Neural cell (in vitro differentiated cells): ENCODE results near the gene FIBCD1. TPM values are rescaled to one million over a fixed set of nuclear protein-coding genes. Genes with fewer than 3 reads are reported as not detected.

Experiments
- H2AFZ ChIP-seq: fragments of 200-600, 300-800 bp; sonication (generic), shearing (Covaris generic); 2 replicates; pipeline ENCODE4 v1.6.0; 2014; ENCODE audit warnings: low read depth, mild to moderate bottlenecking, antibody characterized with exemption, low read length, moderate library complexity
- H3F3A ChIP-seq: fragments of 200-600 bp; shearing (Covaris generic); 2 replicates; pipeline ENCODE4 v1.6.1; 2016; ENCODE audit warnings: mild to moderate bottlenecking, moderate library complexity, mixed read lengths, antibody characterized with exemption, low read length; ENCODE audit not compliant: insufficient read depth, poor library complexity, severe bottlenecking
- H3K27ac ChIP-seq: fragments of 200-600, 300-800 bp; sonication (generic), shearing (Covaris generic); 2 replicates; pipeline ENCODE4 v1.5.1; 2014; ENCODE audit warnings: mild to moderate bottlenecking, low read length, moderate library complexity
- H3K27me3 ChIP-seq: fragments of 300-800, 200-600 bp; sonication (generic), shearing (Covaris generic); 2 replicates; pipeline ENCODE4 v1.6.0; 2014; ENCODE audit warnings: mild to moderate bottlenecking, low read depth, low read length, moderate library complexity; ENCODE audit not compliant: insufficient read depth
- H3K36me3 ChIP-seq: fragments of 300-800, 200-600 bp; sonication (generic), shearing (Covaris generic); 2 replicates; pipeline ENCODE4 v1.5.1; 2014; ENCODE audit warnings: mild to moderate bottlenecking, antibody characterized with exemption, low read length, moderate library complexity; ENCODE audit not compliant: insufficient read depth
- H3K4me2 ChIP-seq: fragments of 300-800, 200-600 bp; sonication (generic), shearing (Covaris generic); 2 replicates; pipeline ENCODE4 v1.6.0; 2014; ENCODE audit warnings: mild to moderate bottlenecking, low read length
- H3K4me3 ChIP-seq: fragments of 300-800, 200-600 bp; sonication (generic), shearing (Covaris generic); 2 replicates; pipeline ENCODE4 v1.5.1; 2014; ENCODE audit warnings: mild to moderate bottlenecking, low read length, moderate library complexity
- H3K79me2 ChIP-seq: fragments of 200-600 bp; shearing (Covaris generic); replicated peaks from 2 replicates; pipeline ENCODE4 v1.6.0; 2014; ENCODE audit warnings: mild to moderate bottlenecking, low read length, moderate library complexity; ENCODE audit not compliant: insufficient read depth
- H3K9ac ChIP-seq: fragments of 300-800, 200-600 bp; sonication (generic), shearing (Covaris generic); 2 replicates; pipeline ENCODE4 v1.6.1; 2016; ENCODE audit warnings: mild to moderate bottlenecking, low read length, mixed read lengths
- H3K9me2 ChIP-seq: fragments of 200-600 bp; shearing (Covaris generic); 2 replicates; pipeline ENCODE4 v1.6.1; 2016; ENCODE audit warnings: mild to moderate bottlenecking, low read length, mixed read lengths; ENCODE audit not compliant: insufficient read depth
- H3K9me3 ChIP-seq: fragments of 200-600, 300-800 bp; sonication (generic), shearing (Covaris generic); 2 replicates; pipeline ENCODE4 v1.6.1; 2016; ENCODE audit warnings: mild to moderate bottlenecking, mixed run types, low read length, moderate library complexity, mixed read lengths
- H4K20me1 ChIP-seq: fragments of 200-600 bp; shearing (Covaris generic); 2 replicates; pipeline ENCODE4 v1.6.1; 2016; ENCODE audit warnings: mild to moderate bottlenecking, mixed run types; ENCODE audit not compliant: insufficient read depth
- CTCF ChIP-seq: fragments of 450-650 bp; IDR thresholded peaks from 2 replicates; pipeline ENCODE4 v1.5.1; 2014; ENCODE audit warnings: antibody characterized with exemption, mild to moderate bottlenecking, moderate library complexity; ENCODE audit not compliant: poor library complexity, severe bottlenecking
- EP300 ChIP-seq: fragments of 450-650 bp; conservative IDR thresholded peaks from 2 replicates; pipeline ENCODE4 v1.6.1; 2014; ENCODE audit warnings: antibody characterized with exemption, mild to moderate bottlenecking, moderate library complexity; ENCODE audit not compliant: poor library complexity, severe bottlenecking
- EZH2 ChIP-seq: fragments of 200-600, 300-800 bp; shearing (Covaris generic), sonication (generic); IDR thresholded peaks from 2 replicates; pipeline ENCODE4 v1.6.1; 2014; ENCODE audit warnings: antibody characterized with exemption, low read length, borderline replicate concordance, mild to moderate bottlenecking; ENCODE audit not compliant: insufficient read depth, poor library complexity, severe bottlenecking
- MXI1 ChIP-seq: fragments of 450-650 bp; conservative IDR thresholded peaks from 2 replicates; pipeline ENCODE4 v1.6.1; 2014; ENCODE audit warnings: antibody characterized with exemption, mild to moderate bottlenecking; ENCODE audit not compliant: poor library complexity, severe bottlenecking
- POLR2AphosphoS5 ChIP-seq: IDR thresholded peaks from 2 replicates; pipeline ENCODE4 v1.6.1; 2012
- RAD21 ChIP-seq: fragments of 450-650 bp; conservative IDR thresholded peaks from 2 replicates; pipeline ENCODE4 v1.6.1; 2014; ENCODE audit warnings: antibody characterized with exemption, mild to moderate bottlenecking, moderate library complexity
- REST ChIP-seq: IDR thresholded peaks from 2 replicates; pipeline ENCODE4 v1.6.1; 2012; ENCODE audit warnings: borderline replicate concordance
- SMC3 ChIP-seq: fragments of 450-650 bp; conservative IDR thresholded peaks from 2 replicates; pipeline ENCODE4 v1.6.1; 2014; ENCODE audit warnings: antibody characterized with exemption, mild to moderate bottlenecking, moderate library complexity; ENCODE audit not compliant: poor library complexity
- TAF1 ChIP-seq: IDR thresholded peaks from 2 replicates; pipeline ENCODE4 v1.6.1; 2012; ENCODE audit warnings: low read depth
- polyA plus RNA-seq: library from polyadenylated mRNA; depleted of rRNA; stranded (reverse); fragments of >200 nt; gene quantifications from 2 replicates; pipeline ENCODE4 v1.2.3, GENCODE V29; 2014

Gene FIBCD1
- polyA plus RNA-seq, 1 donor from 2014 or later, result 2.7 TPM

DNA sequence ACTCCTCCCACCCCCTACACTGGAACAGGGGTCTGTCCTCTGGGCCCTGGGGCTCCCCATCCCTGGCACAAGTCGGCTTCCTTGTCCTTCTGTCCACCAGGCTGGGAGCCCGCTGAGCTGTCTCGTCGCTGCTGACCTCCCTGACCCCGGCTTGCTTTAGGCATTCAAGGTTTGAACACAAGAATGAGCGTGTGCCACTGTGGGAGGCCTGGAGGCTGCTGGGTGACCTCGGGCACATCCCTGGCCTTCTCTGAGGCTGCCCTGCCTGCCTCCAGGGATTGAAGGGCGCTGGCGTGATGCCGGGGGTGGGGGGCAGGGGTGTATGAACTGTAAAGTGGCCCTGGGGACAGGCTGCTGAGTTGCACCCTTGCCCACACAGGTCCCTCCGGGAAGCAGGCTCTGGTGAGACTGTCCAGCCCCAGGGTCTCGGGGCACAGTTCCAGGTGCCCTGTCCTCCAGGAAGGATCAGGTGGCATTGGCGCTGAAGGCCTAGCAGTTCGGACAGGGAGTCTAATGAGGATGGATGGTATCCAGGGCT lies 18.2 kb downstream of the FIBCD1 start:
- no peaks in the 10 kb centered on the region for H3K9me2 ChIP-seq
- H3K27ac ChIP-seq, result no peak overlapping the region
- no peaks in the 10 kb centered on the region for H3K27me3 ChIP-seq
- no peaks in the 10 kb centered on the region for H4K20me1 ChIP-seq
- H3F3A ChIP-seq, result no peaks in the 10 kb centered on the region
- H3K36me3 ChIP-seq, result no peaks in the 10 kb centered on the region
- no peaks in the 10 kb centered on the region for H3K9me3 ChIP-seq
- no peaks in the 10 kb centered on the region for H3K79me2 ChIP-seq
- H2AFZ ChIP-seq, result no peak overlapping the region
- H3K4me2 ChIP-seq, result no peak overlapping the region
- no peak overlapping the region for H3K4me3 ChIP-seq
- peak overlapping the region; percentile 27 for H3K9ac ChIP-seq
- TF ChIP-seq EZH2 (no peak), POLR2AphosphoS5 (no peak)

GRCh38 chr9:130920233-130920632 lies 18.8 kb downstream of the FIBCD1 start:
- no peak overlapping the region for H3K4me3 ChIP-seq
- H3K27ac ChIP-seq, result no peak overlapping the region
- TF ChIP-seq CTCF (no peak), TAF1 (no peak), RAD21 (no peak), POLR2AphosphoS5 (no peak), MXI1 (no peak), EP300 (no peak), EZH2 (no peak), SMC3 (no peak), REST (no peak)
- no peaks in the 10 kb centered on the region for H3K36me3 ChIP-seq
- H3F3A ChIP-seq, result no peaks in the 10 kb centered on the region
- H3K27me3 ChIP-seq, result no peaks in the 10 kb centered on the region
- no peak overlapping the region for H3K9ac ChIP-seq
- no peak overlapping the region for H2AFZ ChIP-seq
- H3K9me3 ChIP-seq, result no peaks in the 10 kb centered on the region
- no peaks in the 10 kb centered on the region for H3K79me2 ChIP-seq
- H3K9me2 ChIP-seq, result no peaks in the 10 kb centered on the region
- H3K4me2 ChIP-seq, result no peak overlapping the region
- no peaks in the 10 kb centered on the region for H4K20me1 ChIP-seq
